GM19099 (cell line): ENCODE measurements around the gene ATP6V0A1.
"Not testable (repeated sequence)": the region's sequence is repeated elsewhere in the genome, so short reads cannot be mapped to it uniquely, and the experiment has no call there.

Experiments
- POLR2A ChIP-seq: IDR thresholded peaks from 3 replicates; pipeline ENCODE4 v1.6.1; 2011; ENCODE audit warnings: low read depth; ENCODE audit not compliant: insufficient read length; ENCODE audit errors: extremely low read depth

Gene ATP6V0A1

DNA sequence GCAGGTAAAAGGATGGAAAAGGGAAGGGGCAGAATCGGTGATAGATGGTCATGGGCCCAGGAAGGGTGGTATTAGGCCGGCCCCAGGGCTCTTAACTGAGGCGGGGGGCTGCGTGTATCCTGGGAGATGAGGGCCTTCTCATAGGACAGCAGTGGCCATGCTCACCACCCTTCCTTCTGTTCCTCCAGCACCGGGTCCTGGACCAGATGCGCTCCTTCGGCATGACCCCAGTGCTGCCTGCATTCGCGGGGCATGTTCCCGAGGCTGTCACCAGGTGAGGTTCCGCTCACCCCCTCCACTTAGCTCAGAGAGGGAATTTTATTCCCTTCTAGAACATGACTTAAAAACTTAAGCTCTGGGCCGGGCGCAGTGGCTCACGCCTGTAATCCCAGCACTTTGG lies 79.8 kb downstream of the ATP6V0A1 start:
- no peak for TF ChIP-seq POLR2A

DNA sequence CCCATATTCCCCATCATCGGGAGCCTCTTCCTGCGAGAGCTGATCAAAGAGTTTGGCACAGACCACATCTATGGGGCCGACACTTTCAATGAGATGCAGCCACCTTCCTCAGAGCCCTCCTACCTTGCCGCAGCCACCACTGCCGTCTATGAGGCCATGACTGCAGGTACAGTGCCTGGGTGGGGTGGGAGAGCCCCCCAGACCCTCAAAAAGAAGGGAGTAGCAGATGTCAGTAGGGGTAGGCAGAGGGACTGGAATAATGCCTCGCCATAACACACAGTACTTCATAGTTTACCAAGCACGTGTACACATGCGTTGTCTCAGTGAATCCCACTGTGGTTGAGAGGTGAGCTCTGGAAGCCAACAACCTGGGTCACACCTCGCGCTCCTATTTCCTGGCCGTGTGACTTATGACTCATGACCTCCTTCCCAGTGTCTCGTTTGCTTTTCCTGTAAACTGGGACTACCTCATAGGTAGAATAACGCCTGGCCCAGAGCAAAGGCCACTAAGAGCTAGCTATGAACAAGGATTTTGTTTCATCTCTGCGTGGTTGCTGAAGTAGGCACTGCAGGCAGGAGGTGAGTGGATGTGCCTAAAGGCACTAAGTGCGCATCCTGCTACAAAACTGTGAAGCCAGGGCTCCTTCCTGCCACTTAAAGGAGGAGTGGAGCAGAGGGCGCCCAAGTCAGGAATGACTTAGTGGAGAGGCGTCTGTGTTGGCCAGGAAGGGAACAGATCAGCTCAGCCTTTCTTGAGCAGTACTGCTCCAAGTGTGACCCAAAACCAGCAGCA lies 82.6 kb downstream of the ATP6V0A1 start:
- no peak for TF ChIP-seq POLR2A

DNA sequence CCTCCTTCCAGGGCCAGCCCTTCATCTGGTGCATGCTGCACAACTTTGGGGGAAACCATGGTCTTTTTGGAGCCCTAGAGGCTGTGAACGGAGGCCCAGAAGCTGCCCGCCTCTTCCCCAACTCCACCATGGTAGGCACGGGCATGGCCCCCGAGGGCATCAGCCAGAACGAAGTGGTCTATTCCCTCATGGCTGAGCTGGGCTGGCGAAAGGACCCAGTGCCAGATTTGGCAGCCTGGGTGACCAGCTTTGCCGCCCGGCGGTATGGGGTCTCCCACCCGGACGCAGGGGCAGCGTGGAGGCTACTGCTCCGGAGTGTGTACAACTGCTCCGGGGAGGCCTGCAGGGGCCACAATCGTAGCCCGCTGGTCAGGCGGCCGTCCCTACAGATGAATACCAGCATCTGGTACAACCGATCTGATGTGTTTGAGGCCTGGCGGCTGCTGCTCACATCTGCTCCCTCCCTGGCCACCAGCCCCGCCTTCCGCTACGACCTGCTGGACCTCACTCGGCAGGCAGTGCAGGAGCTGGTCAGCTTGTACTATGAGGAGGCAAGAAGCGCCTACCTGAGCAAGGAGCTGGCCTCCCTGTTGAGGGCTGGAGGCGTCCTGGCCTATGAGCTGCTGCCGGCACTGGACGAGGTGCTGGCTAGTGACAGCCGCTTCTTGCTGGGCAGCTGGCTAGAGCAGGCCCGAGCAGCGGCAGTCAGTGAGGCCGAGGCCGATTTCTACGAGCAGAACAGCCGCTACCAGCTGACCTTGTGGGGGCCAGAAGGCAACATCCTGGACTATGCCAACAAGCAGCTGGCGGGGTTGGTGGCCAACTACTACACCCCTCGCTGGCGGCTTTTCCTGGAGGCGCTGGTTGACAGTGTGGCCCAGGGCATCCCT lies 84.8 kb downstream of the ATP6V0A1 start:
- TF ChIP-seq POLR2A: no peak

DNA sequence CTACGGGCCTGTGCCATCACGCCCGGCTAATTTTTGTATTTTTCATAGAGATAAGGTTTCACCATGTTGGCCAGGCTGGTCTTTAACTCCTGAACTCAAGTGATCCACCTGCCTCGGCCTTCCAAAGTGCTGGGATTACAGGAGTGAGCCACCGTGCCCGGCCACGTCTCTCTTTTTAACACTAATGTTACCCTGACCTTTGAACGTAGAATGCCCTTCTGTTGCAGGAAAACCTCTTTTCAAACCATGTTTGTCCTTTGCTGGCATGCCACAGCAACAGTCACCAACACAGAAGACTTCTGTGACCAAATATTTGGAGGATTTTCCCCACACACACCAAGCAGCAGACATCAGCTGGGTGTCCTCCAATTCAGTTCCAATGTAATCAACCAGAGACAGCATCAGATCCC lies 86.2 kb downstream of the ATP6V0A1 start:
- no peak for TF ChIP-seq POLR2A

DNA sequence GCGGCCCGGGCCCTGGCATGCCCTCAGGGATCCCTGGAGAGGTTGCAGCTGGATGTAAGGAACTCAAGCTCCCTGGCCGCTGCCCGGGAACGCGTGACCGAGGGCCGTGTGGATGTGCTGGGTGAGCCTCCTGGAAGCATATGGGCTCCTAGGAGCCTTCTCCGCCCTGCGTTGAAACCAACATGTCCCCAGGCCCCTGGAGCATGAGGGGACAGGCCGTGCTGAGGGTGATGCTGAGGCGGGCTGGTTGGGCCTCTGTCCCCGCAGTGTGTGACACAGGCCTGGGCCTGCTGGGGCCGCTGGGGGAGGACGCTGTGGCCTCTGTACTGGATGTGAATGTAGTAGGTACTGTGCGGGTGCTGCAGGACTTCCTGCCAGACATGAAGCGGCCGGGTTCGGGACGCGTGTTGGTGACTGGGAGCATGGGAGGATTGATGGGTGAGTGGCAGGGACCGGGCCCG lies 88.4 kb downstream of the ATP6V0A1 start:
- no peak for TF ChIP-seq POLR2A

DNA sequence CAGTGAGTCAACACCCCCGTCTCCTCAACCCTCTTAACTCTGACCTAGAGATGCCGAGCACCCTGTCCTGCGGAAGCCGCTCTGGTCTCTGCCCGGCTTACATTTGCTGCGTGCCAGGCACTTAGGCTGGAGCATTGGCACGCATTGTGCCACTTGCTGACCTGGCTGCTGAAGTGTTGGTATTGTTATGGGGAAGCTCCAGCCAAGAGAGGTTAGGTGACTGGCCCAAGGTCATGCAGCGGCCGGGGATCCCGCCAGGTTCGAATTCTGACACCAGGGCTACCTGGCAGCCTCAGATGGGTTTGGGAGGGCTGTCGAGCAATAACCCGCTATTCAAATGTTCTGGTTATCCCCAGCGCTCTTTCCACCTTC lies 89.0 kb downstream of the ATP6V0A1 start:
- no peak for TF ChIP-seq POLR2A

DNA sequence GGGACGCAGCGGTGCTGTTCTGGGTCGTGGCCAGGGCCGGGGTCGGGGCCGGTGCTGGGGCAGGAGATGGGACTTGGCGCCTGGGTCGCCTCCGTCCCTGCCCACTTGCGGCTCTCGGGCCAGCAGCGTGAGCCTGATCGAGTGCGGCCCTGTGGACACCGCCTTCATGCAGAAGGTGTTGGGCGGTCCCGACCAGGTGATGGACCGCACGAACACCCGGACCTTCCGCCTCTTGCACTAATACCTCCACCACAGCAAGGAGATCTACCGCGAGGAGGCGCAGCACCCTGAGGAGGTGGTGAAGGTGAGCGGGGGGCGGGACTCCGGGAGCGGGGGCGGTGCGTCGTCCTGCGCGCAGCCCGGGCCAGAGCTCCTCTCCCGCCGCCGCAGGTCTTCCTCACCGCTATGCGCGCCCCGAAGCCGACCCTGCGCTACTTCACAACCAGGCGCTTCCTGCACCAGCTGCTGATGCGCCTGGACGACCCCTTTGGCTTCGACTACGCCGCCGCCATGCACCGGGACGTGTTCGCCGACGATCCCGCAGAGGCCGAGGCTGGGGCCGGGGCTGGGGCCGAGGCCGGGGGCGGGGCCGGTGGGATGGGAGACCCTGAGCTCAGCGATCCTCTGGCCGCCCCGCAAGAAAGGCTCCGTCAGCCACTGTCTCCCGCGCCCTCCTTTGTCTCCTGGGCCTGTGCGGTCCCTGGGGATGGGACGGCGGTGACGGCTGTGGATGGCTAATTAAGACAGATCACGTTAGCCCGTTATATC lies 89.6 kb downstream of the ATP6V0A1 start:
- peak; percentile 5 for TF ChIP-seq POLR2A

DNA sequence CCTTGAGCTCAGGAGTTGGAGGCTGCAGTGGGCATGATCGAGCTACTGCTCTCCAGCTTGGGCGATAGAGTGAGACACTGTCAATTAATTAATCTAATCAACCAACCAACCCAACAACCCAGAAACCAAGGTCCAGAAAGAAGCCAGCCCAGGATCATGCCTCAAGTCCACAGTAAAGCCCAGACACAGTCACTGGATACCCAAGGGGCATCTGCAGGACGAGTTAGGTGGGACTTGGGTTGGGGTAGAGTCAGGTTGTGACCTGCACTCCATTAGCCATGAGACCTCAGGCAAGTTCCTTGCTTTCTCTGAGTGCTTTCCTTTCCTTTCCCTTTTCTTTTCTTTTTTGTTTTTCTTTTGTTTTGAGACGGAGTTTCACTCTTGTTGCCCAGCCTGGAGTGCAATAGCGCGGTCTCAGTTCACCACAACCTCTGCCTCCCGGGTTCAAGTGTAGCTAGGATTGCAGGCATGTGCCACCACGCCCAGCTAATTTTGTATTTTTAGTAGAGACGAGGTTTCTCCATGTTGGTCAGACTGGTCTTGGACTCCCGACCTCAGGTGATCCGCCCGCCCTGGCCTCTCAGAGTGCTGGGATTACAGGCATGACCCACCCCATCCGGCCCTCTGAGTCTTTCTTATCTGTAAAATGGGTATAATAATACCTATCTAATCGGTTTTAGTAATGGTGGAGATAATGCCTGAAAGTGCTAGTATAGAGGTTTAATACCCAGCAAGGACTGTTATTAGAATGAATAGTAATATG lies 90.5 kb downstream of the ATP6V0A1 start:
- TF ChIP-seq POLR2A: no peak

DNA sequence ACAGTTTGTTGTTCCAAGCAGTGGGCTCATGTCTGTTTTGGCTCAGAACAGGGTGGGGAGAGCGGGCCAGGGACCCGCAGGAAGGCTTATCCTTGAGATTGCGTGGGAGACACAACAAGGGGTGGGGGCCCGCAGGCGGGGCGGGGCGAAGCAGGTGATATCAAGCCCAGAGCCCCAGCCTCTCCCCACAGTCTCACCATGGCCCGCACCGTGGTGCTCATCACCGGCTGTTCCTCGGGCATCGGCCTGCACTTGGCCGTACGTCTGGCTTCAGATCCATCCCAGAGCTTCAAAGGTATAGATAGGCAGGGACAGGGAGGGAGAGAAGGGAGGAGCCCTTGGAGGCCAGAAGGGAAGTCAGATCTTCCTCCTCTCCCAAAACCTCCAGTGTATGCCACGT lies 94.1 kb downstream of the ATP6V0A1 start, which contains the start of gene HSD17B1:
HSD17B1 (plus strand) TSS at position 188 of the 400 bp plus-strand sequence; CDS start at position 199, 11 bp downstream.
- TF ChIP-seq POLR2A: not testable (repeated sequence)

DNA sequence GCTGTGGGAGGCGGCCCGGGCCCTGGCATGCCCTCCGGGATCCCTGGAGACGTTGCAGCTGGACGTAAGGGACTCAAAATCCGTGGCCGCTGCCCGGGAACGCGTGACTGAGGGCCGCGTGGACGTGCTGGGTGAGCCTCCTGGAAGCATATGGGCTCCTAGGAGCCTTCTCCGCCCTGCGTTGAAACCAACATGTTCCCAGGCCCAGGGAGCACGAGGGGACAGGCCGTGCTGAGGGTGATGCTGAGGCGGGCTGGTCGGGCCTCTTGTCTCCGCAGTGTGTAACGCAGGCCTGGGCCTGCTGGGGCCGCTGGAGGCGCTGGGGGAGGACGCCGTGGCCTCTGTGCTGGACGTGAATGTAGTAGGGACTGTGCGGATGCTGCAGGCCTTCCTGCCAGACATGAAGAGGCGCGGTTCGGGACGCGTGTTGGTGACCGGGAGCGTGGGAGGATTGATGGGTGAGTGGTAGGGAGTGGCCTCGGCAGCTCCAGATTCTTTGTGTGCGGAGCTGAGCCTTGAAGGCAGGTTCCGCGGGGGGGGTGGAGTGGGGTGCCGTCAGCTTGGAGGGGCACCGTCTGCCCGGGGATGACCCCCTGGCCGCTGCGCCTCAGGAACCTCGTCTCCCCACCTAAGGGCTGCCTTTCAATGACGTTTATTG lies 94.6 kb downstream of the ATP6V0A1 start:
- TF ChIP-seq POLR2A: no peak

DNA sequence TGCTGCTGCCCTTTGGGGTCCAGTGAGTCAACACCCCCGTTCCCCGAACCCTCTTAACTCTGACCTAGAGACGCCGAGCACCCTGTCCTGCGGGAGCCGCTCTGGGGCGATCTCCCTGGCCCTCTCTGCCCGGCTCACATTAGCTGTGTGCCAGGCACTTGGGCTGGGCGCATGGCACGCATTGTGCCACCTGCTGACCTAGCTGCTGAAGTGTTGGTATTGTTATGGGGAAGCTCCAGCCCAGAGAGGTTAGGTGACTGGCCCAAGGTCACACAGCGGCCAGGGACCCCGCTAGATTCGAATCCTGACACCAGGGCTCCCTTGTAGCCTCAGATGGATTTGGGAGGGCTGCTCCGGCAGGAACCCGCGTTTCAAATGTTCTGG lies 95.2 kb downstream of the ATP6V0A1 start:
- TF ChIP-seq POLR2A: no peak

DNA sequence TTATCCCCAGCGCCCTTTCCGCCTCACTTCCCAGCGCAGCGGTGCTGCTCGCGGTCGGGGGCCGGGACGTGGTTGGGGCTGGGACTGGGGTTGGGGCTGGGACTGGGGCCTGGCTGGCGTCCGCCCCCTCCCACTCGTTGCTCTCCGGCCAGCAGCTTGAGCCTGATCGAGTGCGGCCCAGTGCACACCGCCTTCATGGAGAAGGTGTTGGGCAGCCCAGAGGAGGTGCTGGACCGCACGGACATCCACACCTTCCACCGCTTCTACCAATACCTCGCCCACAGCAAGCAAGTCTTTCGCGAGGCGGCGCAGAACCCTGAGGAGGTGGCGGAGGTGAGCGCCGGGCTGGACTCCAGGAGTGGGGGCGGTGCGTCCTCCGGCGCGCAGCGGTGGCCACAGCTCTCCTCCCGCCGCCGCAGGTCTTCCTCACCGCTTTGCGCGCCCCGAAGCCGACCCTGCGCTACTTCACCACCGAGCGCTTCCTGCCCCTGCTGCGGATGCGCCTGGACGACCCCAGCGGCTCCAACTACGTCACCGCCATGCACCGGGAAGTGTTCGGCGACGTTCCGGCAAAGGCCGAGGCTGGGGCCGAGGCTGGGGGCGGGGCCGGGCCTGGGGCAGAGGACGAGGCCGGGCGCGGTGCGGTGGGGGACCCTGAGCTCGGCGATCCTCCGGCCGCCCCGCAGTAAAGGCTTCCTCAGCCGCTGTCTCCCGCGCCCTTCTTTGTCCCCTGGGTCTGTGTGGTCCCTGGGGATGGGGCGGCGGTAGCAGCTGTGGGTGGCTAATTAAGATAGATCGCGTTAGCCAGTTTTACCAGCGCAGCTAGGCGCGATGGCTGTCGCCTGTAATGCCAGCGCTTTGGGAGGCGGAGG lies 95.8 kb downstream of the ATP6V0A1 start:
- peak; percentile 80 for TF ChIP-seq POLR2A

DNA sequence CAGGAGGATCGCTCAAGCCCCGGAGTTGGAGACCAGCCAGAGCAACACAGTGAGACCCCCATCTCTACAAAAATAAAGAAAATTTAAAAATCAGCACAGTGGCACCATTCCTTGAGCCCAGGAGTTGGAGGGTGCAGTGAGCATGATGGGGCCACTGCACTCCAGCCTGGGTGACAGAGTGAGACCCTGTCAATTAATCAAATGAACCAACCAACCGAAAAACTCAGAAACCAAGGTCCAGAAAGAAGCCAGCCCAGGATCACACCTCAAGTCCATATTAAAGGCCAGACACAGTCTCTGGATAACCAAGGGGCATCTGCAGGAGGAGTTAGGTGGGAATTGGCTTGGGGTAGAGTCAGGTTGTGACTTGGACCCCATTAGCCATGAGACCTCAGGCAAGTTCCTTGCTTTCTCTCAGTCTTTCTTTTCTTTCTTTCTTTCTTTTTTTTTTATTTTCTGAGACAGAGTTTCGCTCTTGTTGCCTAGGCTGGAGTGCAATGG lies 96.5 kb downstream of the ATP6V0A1 start:
- TF ChIP-seq POLR2A: no peak
